ENCODE results near the gene LSM10.

DNA sequence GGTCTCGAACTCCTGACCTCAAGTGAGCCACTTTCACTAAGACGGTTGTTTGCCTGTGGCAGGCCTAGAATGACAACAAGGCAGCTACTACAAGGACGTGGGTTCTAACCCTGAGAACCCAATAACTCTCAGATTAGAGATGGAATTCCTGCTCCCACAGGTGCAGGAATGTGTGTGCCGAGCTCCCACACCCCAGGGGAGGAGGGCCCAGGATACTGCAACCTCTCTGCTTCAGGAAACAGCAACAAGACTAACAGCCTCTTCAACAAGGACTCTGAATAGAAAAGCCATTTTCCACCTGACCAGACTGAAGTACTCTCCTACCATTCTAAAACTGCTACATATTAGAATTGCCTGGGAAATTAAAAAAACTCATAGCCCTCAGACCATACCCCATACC lies 4.9 kb downstream of the LSM10 start:
- TF ChIP-seq, protein P1, sequence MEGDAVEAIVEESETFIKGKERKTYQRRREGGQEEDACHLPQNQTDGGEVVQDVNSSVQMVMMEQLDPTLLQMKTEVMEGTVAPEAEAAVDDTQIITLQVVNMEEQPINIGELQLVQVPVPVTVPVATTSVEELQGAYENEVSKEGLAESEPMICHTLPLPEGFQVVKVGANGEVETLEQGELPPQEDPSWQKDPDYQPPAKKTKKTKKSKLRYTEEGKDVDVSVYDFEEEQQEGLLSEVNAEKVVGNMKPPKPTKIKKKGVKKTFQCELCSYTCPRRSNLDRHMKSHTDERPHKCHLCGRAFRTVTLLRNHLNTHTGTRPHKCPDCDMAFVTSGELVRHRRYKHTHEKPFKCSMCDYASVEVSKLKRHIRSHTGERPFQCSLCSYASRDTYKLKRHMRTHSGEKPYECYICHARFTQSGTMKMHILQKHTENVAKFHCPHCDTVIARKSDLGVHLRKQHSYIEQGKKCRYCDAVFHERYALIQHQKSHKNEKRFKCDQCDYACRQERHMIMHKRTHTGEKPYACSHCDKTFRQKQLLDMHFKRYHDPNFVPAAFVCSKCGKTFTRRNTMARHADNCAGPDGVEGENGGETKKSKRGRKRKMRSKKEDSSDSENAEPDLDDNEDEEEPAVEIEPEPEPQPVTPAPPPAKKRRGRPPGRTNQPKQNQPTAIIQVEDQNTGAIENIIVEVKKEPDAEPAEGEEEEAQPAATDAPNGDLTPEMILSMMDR (IDR thresholded peaks at IDR 0.05; ENCODE audit: insufficient read depth, low read length, poor library complexity, severe bottlenecking) = no peak
- no peak for TF ChIP-seq EZH2phosphoT487 (conservative IDR thresholded peaks at IDR 0.05; ENCODE audit: low read length)

Measured in SU-DHL-6 (cell line).